Measurements from ENCODE around the gene NOPCHAP1.
"Not testable (repeated sequence)": the region's sequence is repeated elsewhere in the genome, so short reads cannot be mapped to it uniquely, and the experiment has no call there.

NOPCHAP1 gene

DNA sequence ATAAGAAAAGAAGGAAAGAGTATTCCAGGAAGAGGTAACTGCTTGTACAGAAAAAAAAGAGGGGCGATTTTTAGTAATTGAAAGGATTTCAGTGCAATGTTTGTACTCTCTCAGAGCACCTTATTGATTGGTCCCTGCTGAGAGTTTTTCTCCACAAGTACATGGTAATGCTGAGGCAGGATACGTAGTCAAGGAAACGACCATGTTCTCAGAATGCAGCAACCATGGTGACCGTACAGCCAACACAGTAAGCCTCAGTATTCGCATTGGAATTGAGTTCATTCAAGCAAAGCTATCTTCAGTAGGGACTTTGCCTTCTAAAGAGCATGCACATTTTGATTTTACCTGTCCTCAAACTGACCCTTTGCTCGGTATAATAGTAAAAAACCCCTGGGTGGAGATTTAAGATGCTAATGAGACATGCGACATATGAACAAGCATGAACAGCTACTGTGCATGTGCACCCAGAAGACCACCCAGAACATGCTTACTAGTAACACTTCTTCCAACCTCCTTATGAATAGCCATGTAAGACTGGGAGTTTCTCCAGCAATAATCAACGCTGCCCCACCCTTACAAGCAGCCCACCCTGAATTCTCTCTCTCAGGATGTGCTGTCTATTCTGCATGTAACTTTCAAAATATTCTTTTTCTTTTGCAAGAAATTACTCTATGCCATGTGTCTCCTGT lies 21.8 kb upstream of the NOPCHAP1 start:
- DNase-seq (ENCODE audit: extremely low read depth in 1 of 2, low read depth in 1 of 2): no peak

DNA sequence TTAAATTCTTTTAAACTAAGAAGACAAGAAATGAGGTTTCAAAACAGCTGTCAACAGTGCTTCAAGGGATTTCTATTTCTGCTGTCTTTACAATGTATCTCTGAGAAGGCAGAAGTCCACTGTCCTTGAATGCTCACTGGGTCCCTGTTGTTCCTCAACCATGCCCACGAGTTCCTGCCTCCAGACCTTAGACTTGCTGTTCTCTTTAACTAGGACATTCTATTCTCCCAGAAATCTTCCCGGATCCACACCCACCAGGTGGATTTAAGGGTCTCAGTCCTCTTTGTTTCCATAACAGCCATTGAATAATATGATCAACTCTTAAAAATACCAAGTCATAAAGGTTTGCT lies 21.3 kb upstream of the NOPCHAP1 start:
- no peak for DNase-seq (ENCODE audit: extremely low read depth in 1 of 2, low read depth in 1 of 2)

DNA sequence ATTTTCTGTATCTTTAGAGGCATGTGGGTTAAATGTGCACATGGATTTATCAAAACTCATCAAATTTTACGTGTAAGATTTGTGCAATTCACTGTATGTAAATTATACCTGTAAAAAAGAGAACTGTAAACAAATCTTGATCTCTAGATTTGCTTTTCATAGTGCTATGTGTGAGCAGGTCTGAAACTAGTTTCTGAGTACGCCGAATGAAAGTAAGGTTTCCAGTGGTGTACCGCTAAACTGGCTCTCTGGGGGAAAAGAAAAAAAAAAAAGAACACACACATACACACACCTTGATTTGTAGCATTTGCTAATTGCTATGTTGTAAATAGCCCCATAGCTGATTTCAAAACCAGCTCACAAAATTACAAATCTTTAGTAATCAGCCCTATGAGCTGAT lies 19.4 kb upstream of the NOPCHAP1 start:
- no peak for DNase-seq (ENCODE audit: extremely low read depth in 1 of 2, low read depth in 1 of 2)

DNA sequence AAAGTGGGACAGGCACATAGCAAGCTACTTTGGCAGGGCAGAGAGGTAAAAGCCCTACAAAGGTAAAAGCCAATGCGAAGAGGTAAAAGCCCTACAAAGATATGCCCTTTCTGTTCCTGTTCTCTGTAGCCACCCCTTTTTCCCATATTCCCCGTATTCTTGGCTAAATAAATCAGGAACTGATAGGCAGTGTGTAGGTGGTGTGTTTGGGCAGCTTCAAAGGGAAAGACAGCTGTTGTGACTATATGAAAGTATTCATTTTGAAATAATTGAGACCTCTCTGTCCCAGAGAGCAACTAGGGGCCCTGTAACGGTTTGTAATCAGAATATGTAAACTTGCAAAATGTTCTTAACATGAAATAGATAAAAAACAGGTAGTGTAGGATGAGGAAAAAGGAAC lies 16.8 kb upstream of the NOPCHAP1 start:
- DNase-seq (ENCODE audit: extremely low read depth in 1 of 2, low read depth in 1 of 2): no peak

DNA sequence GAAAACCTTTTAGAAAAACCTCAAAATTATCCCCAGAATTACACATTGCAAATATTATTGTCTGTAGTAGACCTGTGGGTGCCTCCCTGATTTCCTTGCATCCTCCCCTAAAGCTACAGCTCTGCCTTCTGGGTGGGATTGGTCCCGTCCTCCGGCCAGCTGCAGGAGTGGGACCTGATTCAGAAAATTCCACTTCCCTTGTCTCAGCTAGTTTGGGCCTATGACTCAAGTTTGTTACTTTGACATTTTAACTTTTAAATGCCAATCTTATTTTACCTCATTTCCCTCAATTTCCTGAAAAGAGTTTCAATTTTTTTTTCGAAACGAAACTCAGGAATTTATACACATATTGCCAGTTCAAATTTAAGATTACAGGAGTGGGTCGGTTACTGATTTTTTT lies 14.8 kb upstream of the NOPCHAP1 start:
- no peak for DNase-seq (ENCODE audit: extremely low read depth in 1 of 2, low read depth in 1 of 2)

DNA sequence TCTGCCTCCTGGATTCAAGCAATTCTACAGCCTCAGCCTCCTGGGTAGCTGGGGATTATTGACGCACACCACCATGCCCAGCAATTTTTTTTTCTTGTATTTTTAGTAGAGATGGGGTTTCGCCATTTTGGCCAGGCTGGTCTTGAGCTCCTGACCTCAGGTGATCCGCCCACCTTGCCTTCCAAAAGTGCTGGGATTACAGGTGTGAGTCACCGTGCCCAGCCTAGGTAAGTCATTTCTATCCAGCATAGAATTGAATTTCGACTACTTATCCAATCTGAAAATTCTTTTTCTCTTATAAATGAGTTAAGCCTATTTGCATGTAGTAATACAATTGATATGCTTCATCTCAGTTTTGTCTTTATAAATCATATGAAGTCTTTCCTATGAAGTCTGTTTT lies 12.9 kb upstream of the NOPCHAP1 start:
- no peak for DNase-seq (ENCODE audit: extremely low read depth in 1 of 2, low read depth in 1 of 2)

DNA sequence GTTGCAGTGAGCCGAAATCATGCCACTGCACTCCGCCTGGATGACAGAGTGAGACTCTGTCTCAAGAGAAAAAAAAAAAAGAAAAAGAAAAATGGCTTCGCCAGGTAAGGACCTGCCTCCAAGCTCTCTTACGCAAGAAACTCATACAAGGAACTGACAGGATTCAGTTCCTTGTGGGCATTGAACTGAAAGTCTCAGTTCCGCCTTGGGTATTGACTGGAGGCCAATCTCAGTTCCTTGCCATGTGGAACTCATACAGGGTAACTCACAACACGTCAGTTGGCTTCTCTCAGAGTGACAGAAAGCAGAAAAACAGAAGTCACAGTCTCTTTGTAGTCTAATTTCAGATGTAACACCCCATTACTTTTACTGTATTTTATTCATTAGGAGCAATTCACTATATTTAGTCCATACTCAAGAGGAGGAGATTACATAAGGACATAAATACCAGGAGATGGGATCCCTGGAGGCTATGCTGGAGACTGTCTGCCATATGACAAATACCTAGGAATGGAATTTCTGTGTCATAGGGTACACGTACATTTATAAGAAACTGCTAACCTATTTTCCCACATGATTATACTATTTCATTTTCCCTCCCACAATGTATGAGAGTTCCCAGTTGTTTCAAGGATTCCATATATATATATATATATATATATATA lies 11.4 kb upstream of the NOPCHAP1 start:
- DNase-seq (ENCODE audit: extremely low read depth in 1 of 2, low read depth in 1 of 2): no peak

DNA sequence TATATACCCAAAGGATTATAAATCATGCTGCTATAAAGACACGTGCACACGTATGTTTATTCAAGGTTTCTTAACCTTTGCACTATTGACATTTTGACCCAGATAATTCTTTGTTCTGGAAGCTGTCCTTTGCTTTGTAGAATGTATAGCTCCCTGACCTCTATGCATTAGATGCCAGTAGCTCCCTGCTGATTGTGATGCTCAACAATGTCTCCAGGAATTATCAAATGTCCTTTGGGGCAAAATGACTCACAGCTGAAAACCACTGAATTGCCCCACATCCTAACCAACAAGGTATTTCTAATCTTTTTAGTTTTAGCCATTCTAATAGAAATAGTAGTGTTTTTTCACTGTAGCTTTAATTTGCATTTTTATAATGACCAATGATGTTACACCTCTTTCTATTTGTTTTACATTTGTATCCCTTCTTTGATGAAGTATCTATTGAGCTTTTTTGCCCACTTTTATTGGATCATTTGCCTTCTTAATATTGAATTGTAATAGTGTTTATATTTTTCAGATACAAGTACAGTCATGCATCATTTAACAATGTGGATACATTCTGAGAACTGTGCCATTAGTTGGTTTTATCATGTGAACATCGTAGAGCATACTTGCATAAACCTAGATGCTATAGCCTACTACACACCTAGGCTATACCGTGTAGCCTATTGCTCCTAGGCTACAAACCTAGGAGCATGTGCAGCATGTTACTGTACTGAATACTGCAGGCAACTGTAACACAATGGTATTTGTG lies 10.4 kb upstream of the NOPCHAP1 start:
- no peak for DNase-seq (ENCODE audit: extremely low read depth in 1 of 2, low read depth in 1 of 2)

DNA sequence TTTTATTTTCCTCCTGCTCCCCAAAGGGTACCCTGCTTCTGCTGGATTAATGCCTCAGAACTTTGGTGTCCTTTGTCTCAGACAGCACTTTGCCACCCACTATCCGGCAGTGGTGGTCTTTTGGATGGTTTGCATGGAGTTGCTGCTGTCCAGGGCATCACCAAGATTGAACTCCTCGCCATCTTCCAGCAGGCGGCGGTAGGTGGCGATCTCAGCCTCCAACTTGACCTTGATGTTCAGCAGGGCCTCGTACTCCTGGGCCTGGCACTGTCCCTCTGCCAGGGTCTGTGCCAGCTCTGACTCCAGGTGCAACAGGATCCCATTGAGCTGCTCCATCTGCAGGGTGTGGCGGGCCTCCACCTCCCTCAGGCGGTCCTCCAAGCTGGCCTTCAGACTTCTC lies 9.4 kb upstream of the NOPCHAP1 start:
- no peak for DNase-seq (ENCODE audit: extremely low read depth in 1 of 2, low read depth in 1 of 2)

DNA sequence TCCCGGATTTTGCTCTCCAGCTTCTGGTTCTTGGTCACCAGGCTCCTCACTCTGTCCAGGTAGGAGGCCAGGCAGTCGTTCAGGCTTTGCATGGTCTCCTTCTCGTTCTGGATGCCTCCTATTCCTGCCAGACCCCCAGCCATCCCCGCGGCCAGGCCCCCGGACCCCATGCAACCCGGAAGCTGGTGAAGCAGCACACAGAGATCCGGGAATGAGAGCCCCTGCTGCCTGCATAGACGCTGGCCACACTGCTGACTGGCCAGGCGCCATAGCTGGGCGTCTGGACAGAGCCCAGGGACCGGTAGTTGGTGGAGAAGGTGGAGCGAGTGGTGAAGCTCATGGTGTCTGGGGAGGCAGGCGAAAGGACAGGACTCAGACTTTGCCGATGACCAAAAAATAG lies 8.4 kb upstream of the NOPCHAP1 start:
- DNase-seq (ENCODE audit: extremely low read depth in 1 of 2, low read depth in 1 of 2): not testable (repeated sequence)

DNA sequence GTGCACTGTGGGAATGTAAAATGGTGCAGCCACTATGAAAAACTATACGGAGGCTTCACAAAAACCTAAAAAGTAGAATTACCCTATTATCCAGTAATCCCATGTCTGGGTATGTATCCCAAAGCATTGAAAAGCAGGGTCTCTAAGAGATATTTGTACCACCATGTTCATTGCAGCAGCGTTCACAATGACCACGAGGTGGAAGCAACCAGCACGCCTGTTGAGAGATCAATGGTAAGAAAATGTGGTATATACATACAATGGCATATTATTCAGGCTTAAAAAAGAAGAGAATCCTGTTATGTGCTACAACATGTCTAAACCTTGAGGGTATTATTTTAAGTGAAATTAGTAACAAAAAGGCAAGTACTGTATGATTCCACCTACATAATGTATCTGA lies 910 bp upstream of the NOPCHAP1 start:
- DNase-seq (ENCODE audit: extremely low read depth in 1 of 2, low read depth in 1 of 2): no peak

DNA sequence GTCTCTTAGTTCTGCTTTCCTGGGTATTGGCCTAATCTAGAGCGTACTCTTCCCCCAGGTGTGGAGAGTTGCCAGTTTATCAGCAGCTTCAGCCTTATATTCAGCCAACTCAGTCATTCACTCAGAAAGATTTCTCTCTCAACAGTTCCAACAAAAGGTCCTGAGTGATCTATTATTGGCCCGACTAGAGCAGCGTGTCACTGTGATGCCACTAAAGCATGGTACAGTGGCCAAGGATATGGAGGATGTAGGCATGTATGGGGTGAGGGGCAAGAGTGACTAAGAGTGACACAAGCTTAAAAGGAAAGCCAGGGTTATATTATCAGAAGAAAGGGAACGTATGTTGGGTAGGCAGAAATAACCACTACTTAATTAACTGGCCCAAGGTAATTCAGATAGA lies 4.8 kb downstream of the NOPCHAP1 start:
- DNase-seq (ENCODE audit: extremely low read depth in 1 of 2, low read depth in 1 of 2): no peak

DNA sequence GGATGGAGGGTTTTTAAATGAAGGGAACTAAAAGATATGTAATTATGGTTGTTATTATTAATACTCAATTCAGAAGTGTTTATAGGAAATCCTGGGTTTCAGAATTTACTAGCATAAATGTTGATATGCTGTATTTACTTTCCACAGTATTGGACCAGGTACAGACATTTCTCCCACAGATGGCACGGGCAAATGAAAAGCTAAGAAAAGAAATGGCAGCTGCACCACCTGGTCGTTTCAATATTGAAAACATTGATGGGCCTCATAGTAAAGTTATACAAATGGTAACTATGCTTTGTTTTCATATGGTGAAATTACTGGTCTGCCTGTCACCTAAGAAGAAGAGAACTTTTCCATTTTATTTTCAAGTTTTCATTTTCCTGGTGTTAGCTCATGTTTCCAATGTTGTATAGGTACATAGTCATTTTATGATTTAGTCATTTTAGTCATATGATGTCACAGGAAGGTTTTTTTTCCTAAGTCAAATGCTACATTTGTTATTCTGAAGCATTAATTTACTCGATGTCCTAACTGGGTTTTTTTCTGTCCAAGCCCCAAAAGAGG lies 5.5 kb downstream of the NOPCHAP1 start:
- no peak for DNase-seq (ENCODE audit: extremely low read depth in 1 of 2, low read depth in 1 of 2)

DNA sequence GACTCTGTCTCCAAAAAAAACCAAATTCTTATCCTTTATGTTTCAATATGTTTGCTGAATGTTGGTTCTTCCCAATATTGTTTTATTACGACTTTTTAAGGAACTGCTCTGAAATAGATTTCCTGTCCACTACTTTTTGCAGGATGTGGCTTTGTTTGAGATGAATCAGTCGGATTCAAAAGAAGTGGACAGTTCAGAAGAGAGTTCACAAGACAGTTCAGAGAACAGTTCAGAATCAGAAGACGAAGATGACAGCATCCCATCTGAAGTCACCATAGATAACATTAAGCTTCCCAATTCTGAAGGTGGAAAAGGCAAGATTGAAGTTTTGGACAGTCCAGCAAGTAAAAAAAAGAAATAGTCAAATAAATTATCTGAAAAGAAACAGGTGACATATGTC lies 8.2 kb downstream of the NOPCHAP1 start:
- DNase-seq (ENCODE audit: extremely low read depth in 1 of 2, low read depth in 1 of 2): no peak

DNA sequence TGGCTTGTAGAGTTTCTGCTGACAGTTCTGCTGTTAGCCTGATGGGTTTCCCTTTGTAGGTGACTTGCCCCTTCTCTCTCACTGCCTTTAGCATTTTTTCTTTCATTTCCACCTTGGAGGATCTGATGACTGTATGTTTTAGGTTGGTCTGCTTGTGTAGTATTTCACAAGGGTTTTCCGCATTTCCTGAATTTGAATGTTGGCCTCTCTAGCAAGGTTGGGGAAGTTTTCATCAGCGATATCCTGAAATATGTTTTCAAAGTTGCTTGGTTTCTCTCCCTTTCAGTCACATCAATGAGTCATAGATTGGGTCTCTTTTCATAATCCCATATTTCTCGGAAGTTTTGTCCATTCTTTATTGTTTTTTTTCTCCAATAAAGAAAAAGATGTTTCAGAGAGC lies 11.4 kb downstream of the NOPCHAP1 start:
- DNase-seq (ENCODE audit: extremely low read depth in 1 of 2, low read depth in 1 of 2): no peak

DNA sequence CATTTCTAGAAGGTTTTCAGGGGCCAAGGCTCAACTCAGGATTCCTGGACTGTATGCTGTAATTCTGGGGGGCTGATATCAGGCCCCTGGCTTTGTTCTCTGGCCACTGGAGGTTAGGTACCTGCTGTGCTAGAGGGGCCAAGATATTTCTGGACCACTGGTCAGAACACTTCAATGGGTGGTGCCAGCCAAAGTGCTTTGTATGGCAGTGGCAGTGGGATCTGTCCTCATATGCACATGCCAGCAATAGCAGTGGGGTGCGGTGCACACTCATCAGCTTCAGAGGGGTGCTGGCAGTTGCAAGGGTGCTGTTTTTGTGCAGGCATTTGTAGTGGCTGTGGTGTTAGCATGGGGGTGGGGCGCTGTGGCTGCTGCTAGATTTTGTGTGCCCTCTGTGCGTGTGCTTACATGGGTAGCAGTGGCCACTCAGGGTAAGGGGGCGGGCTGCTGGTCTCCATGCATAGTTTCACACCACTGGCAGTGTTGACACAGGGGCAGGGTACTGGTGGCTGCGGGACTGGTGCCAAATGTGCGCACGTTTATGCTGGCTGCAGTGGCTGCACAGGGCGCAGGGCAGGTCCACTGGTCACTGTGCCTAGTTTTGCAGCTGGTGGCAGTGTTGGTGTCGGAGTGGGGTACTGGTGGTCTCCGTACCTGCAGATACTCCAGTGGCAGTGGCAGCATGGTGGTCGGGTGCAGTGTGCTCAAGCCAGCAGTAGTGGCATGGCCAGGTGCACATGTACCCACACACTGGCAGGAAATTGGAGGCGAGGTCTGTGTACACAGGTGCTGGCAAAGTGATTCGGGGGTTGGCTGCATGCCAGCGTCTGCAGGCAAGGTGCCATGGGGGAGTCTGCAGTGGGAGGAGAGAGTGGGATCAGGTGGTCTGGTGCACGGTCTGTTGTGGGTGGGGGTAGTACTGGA lies 12.6 kb downstream of the NOPCHAP1 start:
- no peak for DNase-seq (ENCODE audit: extremely low read depth in 1 of 2, low read depth in 1 of 2)

DNA sequence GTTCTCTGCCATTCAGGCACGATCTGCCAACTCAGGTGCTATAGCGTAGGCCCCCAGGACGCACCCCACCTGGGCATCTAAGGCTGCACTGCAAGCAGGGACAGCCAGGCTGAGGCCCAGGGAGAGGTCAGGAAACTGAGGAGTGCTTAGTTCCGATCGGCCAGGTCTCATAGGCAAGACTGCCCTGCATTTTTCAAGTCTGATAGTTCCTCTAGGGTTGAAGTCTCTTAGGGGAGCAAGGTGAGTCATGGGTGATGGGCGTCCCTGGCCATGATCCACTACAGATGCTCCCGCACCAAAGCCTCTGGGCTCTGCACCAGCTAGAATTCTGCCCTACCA lies 13.2 kb downstream of the NOPCHAP1 start:
- DNase-seq (ENCODE audit: extremely low read depth in 1 of 2, low read depth in 1 of 2): no peak

DNA sequence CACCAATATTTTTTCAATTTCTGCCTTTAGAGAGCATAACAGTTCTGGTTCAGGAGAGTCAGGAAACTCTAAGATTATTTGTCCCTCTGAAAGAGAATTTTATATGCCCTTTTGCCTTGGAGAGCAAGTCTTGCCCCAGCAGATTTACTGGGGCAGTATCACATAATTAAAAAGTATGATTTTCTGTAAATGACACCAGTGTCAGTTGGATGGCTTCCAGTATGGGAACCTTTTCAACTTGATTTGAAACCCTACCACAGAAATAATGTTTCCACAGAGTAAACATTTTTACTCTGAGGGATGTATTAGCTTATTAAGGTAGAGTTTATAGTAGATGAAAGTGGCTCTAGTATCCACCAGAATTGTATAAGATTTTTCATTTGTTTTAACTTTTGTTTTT lies 15.4 kb downstream of the NOPCHAP1 start:
- DNase-seq (ENCODE audit: extremely low read depth in 1 of 2, low read depth in 1 of 2): no peak

DNA sequence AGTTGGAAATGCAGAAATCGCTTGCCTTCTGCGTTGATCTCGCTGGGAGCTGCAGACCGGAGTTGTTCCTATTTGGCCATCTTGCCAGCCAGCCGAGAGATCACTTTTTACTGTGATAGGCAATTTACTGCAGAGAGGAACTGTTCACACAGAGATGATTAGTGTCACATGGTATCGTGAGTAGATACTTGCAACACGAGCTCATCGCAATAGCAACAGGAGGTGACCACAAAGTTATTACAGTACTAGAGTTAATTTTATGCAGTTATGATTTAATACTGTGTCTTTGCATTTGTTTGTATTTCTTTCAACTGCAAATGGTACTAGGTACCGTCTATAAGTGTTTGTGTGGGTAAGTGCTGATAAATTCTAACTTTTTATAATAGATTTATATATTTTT lies 27.8 kb downstream of the NOPCHAP1 start:
- DNase-seq (ENCODE audit: extremely low read depth in 1 of 2, low read depth in 1 of 2): no peak

DNA sequence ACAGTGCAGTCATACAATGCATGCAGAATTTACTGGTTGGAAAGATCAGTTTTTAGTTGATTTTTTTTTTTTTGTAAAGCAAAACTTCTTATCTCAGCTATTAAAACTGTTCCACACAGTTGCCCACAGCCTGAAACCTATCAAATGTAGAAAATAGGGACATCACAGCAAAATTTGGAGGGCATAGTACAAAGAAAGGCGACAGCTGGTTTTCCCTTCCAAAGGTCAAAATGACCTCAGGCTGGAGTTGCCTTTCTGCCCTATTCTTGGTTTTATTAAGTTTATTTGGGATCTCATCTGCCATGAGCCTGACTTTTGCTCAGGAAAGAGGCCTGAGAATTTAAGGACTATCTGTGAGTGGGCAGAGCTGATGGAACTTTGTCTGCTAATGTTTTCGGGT lies 28.5 kb downstream of the NOPCHAP1 start:
- DNase-seq (ENCODE audit: extremely low read depth in 1 of 2, low read depth in 1 of 2): no peak

DNA sequence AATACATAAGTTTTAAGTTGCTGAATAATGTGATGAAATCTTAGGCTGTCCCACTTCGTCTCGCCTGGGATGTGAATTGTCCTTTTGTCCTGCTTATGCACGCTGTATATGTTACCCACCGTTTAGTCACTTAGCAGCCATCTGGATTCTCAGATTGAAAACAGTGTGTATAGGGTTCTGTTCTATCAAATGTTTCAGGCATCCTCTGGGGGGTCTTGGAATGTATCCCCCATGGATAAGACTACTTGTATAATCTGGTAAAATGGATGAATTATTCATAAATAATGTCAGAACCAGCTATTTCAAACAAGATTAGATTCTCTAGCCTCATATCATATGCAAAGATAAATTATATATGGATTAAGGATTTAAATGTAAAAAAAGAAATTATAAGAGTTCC lies 29.4 kb downstream of the NOPCHAP1 start:
- no peak for DNase-seq (ENCODE audit: extremely low read depth in 1 of 2, low read depth in 1 of 2)

All from stimulated activated CD8-positive, alpha-beta memory T cell treated with anti-CD3 and anti-CD28 coated beads, Interleukin-7, amount 100 ng/mL, for 48 hours (primary cell).